ENCODE measurements around the gene OR2J1. TPM values are rescaled to one million over a fixed set of nuclear protein-coding genes. Genes with fewer than 3 reads are reported as not detected.

Gene OR2J1
- total RNA-seq, 6 experiments from 2014 or later: not detected

DNA sequence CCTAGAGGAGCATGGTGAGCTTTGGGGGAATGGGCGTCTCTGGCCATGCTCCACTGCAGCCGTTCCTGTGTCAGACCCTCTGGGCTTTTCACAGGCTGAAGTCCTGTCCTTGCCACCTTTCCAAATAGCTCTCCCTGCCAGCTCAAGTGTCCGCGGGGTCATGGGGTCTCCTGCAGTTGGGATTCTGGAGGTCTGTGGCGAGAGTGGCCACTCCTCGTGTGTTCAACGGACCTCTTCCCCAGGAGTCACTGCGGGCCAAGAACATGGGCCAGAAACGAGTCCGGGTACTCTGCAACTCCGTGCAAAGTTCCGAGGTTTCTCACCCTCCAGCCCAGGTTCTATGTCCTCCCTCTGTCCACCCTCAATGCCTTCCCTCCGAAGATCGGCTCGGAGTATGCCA lies 16.8 kb upstream of the OR2J1 start:
- Mint-ChIP-seq H3K27me3 (ENCODE audit: insufficient read depth) (no peaks in the 10 kb centered on the region), H3K9me3 (peaks cover 20% of the 10 kb centered on the region), H3K4me3 (no peak overlapping the region), H3K36me3 (ENCODE audit: low read depth) (peaks cover 5% of the 10 kb centered on the region; the same call in 1 of the 2 replicates), H3K4me1 (ENCODE audit: low read depth) (no peaks in the 10 kb centered on the region), H3K27ac (no peak overlapping the region)
- no peak for DNase-seq
- TF ChIP-seq, protein P1, sequence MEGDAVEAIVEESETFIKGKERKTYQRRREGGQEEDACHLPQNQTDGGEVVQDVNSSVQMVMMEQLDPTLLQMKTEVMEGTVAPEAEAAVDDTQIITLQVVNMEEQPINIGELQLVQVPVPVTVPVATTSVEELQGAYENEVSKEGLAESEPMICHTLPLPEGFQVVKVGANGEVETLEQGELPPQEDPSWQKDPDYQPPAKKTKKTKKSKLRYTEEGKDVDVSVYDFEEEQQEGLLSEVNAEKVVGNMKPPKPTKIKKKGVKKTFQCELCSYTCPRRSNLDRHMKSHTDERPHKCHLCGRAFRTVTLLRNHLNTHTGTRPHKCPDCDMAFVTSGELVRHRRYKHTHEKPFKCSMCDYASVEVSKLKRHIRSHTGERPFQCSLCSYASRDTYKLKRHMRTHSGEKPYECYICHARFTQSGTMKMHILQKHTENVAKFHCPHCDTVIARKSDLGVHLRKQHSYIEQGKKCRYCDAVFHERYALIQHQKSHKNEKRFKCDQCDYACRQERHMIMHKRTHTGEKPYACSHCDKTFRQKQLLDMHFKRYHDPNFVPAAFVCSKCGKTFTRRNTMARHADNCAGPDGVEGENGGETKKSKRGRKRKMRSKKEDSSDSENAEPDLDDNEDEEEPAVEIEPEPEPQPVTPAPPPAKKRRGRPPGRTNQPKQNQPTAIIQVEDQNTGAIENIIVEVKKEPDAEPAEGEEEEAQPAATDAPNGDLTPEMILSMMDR (IDR thresholded peaks at IDR 0.05): no peak

DNA sequence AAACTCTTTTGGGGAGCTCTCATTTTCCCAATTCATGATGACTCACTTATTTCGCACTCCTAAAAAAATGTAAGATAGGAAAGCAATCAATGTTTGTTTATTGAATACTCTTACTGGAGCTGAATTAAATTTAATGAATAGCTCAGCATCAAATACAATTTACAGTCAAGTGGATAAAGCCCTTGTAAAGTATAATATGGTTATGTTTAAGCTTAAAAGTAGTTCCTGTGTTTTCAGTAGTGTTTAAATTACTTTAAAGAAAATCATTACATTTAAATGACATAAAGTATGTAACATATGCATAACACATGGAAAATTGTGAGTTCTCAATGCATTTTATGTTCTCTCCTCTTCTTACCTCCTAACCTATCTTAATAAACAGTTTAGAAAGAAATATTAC lies 12.1 kb upstream of the OR2J1 start, which contains the start of gene OR2B3:
Gene OR2B3 (minus strand): TSS at position 101 of the 400 bp plus-strand sequence. CDS start 65 bp downstream, at position 36.
- H3K27me3 Mint-ChIP-seq (ENCODE audit: insufficient read depth): no peaks in the 10 kb centered on the region
- H3K9me3 Mint-ChIP-seq: peaks cover 17% of the 10 kb centered on the region
- H3K27ac Mint-ChIP-seq: no peak within 1 kb of the TSS
- H3K4me3 Mint-ChIP-seq: no peak within 1 kb of the TSS
- H3K4me1 Mint-ChIP-seq (ENCODE audit: low read depth): no peaks in the 10 kb centered on the region
- peaks cover 5% of the 10 kb centered on the region; the same call in 1 of the 2 replicates for H3K36me3 Mint-ChIP-seq (ENCODE audit: low read depth)
- no peak for DNase-seq
- TF ChIP-seq, protein P1 (IDR thresholded peaks at IDR 0.05): no peak

DNA sequence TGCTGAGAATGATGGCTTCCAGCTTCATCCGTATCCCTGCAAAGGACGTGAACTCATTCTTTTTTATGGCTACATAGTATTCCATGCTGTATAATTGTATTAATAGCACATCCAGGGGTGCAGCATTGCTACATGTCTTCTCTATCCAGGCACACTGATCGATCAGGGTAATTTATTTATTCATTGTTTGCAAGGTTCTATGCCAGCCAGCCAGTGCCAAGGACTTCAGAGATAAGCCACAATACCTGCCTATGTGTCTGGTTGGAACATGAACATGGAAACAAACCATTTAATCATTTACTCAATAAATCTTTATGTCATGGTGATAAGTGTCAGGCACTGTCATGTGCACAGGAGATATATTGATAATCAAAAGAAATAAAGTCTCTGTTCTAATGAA lies 6.3 kb upstream of the OR2J1 start:
- H3K4me1 Mint-ChIP-seq (ENCODE audit: low read depth): no peaks in the 10 kb centered on the region
- H3K27ac Mint-ChIP-seq: no peak overlapping the region
- no peak for DNase-seq
- H3K27me3 Mint-ChIP-seq (ENCODE audit: insufficient read depth): no peaks in the 10 kb centered on the region
- H3K36me3 Mint-ChIP-seq (ENCODE audit: low read depth): no peaks in the 10 kb centered on the region
- no peak overlapping the region for H3K4me3 Mint-ChIP-seq
- H3K9me3 Mint-ChIP-seq: peaks cover 3% of the 10 kb centered on the region; the same call in 1 of the 2 replicates
- TF ChIP-seq, protein P1 (IDR thresholded peaks at IDR 0.05): no peak

DNA sequence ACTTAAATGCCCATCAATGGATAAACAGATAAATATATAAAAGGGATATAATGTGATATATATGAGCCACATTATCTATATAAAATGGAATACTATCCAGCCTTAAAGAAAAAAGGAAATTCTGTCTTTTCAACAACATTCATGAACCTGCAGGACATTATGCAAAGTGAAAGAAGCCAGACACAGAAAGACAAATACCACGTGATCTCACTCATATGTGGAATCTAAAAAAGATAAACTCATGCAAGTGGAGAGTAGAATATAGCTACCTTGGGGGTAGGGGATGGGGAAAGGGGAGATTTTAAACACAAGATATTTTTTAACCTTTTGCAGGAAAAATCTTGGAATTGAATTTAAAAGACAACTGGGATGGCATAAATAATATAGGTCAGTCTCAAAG lies 1.5 kb upstream of the OR2J1 start:
- DNase-seq: no peak
- TF ChIP-seq, protein P1 (IDR thresholded peaks at IDR 0.05): no peak
- Mint-ChIP-seq H3K27ac (no peak overlapping the region), H3K36me3 (ENCODE audit: low read depth) (no peaks in the 10 kb centered on the region), H3K4me1 (ENCODE audit: low read depth) (no peaks in the 10 kb centered on the region), H3K9me3 (peaks cover 12% of the 10 kb centered on the region), H3K4me3 (no peak overlapping the region), H3K27me3 (ENCODE audit: insufficient read depth) (no peaks in the 10 kb centered on the region; the same call in 1 of the 2 replicates)

DNA sequence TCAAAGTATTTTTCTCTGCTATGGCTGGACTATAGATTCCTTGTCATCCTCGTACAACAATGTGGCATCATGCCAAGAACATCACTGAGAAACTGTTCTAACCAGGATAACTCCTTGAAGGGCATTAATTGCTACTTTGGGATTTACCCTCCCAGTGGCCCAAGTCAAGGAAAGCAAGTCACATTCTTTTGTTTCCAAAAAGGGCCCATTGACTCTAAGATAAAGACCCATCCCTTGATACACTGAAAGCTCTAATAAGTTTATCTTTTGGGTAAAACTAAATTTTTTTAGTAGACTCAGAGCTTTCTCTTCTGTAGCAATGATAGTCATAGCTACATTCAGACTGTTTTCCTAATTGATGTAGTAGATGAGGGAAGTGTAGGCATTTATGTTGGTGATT lies 8.5 kb downstream of the OR2J1 start, which contains the start of gene OR2J3:
Gene OR2J3 (plus strand): TSS at position 301 of the 400 bp plus-strand sequence. CDS start 3,833 bp downstream, outside the sequence.
- no peak for DNase-seq
- no peak within 1 kb of the TSS for H3K27ac Mint-ChIP-seq
- no peaks in the 10 kb centered on the region for H3K4me1 Mint-ChIP-seq (ENCODE audit: low read depth)
- H3K9me3 Mint-ChIP-seq: peaks cover 45% of the 10 kb centered on the region
- H3K4me3 Mint-ChIP-seq: no peak within 1 kb of the TSS
- TF ChIP-seq, protein P1 (IDR thresholded peaks at IDR 0.05): no peak
- 0 out of 2 replicates have a peak, but pooled peaks cover 5% of the 10 kb centered on the region for H3K36me3 Mint-ChIP-seq (ENCODE audit: low read depth)
- no peaks in the 10 kb centered on the region; the same call in 1 of the 2 replicates for H3K27me3 Mint-ChIP-seq (ENCODE audit: insufficient read depth)

All from HFFc6 (cell line).